ENCODE data around the gene ZNF831. TPM values are rescaled to one million over a fixed set of nuclear protein-coding genes. Genes with fewer than 3 reads are reported as not detected.

The ZNF831 gene
- total RNA-seq, 1 experiment from 2014 or later, result not detected

DNA sequence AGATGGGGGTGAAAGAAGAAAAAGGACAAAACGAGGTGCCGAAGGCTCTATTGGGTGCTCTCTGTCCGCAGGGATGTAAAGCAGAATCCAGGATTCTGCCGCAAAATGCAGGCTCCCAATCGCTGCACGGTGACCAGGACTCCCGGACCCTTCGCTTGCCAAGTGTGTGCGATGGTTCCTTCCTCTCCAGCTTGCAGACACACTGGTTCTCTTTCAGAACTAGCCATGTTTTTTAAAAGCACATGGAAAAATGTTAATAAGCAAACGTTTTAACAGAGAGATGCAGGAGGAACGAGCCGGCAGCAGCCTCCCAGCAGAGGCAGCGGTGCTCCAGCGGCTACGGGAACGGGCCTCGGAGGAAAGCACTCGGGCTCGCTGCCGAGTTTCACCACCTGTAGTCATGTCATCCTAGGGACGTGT, 59.6 kb downstream of the ZNF831 start:
- intact Hi-C loops (cut with micrococcal nuclease; ENCODE audit: unreplicated experiment), result loop anchor here (2.0 to 10.0 kb wide), 4 partner anchors 168 to 352 kb away; no protein-coding TSS in a partner anchor
- Mint-ChIP-seq H3K36me3 (ENCODE audit: insufficient read depth, unreplicated experiment) (peaks cover 6% of the 10 kb centered on the region), H3K27ac (ENCODE audit: unreplicated experiment) (no peak overlapping the region), H3K27me3 (ENCODE audit: unreplicated experiment) (peaks cover 96% of the 10 kb centered on the region), H3K9me3 (ENCODE audit: low read depth, unreplicated experiment) (no peaks in the 10 kb centered on the region), H3K4me1 (ENCODE audit: low read depth, unreplicated experiment) (peaks cover 10% of the 10 kb centered on the region), H3K4me3 (ENCODE audit: low read depth, unreplicated experiment) (peak overlapping the region; percentile 60)
- CTCF ChIA-PET, result interaction anchor here (1.2 kb wide), 1 partner anchor 273 kb away, joined by 7 read pairs; no protein-coding TSS in a partner anchor
- BruUV-seq (replicated peaks), result no TSS peak
- TF ChIP-seq, protein P1, sequence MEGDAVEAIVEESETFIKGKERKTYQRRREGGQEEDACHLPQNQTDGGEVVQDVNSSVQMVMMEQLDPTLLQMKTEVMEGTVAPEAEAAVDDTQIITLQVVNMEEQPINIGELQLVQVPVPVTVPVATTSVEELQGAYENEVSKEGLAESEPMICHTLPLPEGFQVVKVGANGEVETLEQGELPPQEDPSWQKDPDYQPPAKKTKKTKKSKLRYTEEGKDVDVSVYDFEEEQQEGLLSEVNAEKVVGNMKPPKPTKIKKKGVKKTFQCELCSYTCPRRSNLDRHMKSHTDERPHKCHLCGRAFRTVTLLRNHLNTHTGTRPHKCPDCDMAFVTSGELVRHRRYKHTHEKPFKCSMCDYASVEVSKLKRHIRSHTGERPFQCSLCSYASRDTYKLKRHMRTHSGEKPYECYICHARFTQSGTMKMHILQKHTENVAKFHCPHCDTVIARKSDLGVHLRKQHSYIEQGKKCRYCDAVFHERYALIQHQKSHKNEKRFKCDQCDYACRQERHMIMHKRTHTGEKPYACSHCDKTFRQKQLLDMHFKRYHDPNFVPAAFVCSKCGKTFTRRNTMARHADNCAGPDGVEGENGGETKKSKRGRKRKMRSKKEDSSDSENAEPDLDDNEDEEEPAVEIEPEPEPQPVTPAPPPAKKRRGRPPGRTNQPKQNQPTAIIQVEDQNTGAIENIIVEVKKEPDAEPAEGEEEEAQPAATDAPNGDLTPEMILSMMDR (IDR thresholded peaks at IDR 0.05; ENCODE audit: unreplicated experiment), result no peak
- DNase-seq, result no peak

DNA sequence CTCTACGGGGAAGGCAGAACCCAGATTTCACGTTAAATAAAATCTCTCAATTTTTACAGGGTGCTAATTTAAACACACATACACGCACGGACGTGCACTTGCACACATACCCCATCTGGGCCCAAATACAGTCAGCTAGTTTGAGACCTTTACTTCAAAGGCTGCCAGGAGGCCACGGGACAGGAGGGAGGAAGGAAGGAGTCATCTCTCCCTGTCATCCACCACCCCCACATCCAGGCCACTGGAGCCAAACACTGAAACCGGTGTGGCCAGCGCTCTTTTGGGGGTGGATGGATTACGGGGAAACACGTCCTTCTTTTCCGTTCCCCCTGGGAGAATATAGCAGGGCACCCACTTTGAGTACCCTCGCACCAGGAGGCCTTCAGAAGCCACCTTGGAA, 60.1 kb downstream of the ZNF831 start:
- no peak overlapping the region for H3K4me3 Mint-ChIP-seq (ENCODE audit: low read depth, unreplicated experiment)
- peaks cover 90% of the 10 kb centered on the region for H3K27me3 Mint-ChIP-seq (ENCODE audit: unreplicated experiment)

DNA sequence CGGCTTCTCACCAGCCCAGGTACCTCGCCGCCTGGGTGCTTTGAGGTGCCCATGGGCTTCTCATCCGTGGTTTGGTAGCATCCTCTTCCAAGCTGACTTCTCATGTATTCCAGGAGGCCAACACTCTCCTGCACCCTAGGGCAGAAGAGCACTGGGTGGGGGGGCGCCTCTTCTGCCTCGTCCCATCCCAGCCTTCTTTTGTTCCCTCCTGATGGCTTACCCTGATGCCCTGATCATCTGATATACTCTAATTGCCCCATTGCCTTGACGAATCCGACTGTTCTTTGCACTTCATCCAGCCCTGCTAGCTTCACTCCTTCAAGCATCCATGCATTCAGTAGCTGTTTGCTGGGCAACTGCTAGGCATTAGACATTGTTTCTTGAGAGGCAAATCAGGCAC, 60.6 kb downstream of the ZNF831 start:
- BruUV-seq (replicated peaks), result no TSS peak
- no peak overlapping the region for H3K27ac Mint-ChIP-seq (ENCODE audit: unreplicated experiment)
- peaks cover 10% of the 10 kb centered on the region for H3K4me1 Mint-ChIP-seq (ENCODE audit: low read depth, unreplicated experiment)
- TF ChIP-seq, protein P1 (IDR thresholded peaks at IDR 0.05; ENCODE audit: unreplicated experiment), result no peak
- CTCF ChIA-PET, result interaction anchor here (1.1 kb wide), 1 partner anchor 230 kb away, joined by 3 read pairs; no protein-coding TSS in a partner anchor
- intact Hi-C loops (cut with micrococcal nuclease; ENCODE audit: unreplicated experiment), result loop anchor here (5.0 to 10.0 kb wide), 3 partner anchors 169 to 233 kb away; no protein-coding TSS in a partner anchor
- H3K4me3 Mint-ChIP-seq (ENCODE audit: low read depth, unreplicated experiment), result no peak overlapping the region
- peaks cover 6% of the 10 kb centered on the region for H3K36me3 Mint-ChIP-seq (ENCODE audit: insufficient read depth, unreplicated experiment)
- H3K9me3 Mint-ChIP-seq (ENCODE audit: low read depth, unreplicated experiment), result no peaks in the 10 kb centered on the region
- DNase-seq, result no peak
- peaks cover 87% of the 10 kb centered on the region for H3K27me3 Mint-ChIP-seq (ENCODE audit: unreplicated experiment)

More for the DNA sequence above, 60.1 kb downstream of the ZNF831 start:
- Mint-ChIP-seq H3K9me3 (ENCODE audit: low read depth, unreplicated experiment) (no peaks in the 10 kb centered on the region), H3K27ac (ENCODE audit: unreplicated experiment) (no peak overlapping the region), H3K36me3 (ENCODE audit: insufficient read depth, unreplicated experiment) (peaks cover 6% of the 10 kb centered on the region), H3K4me1 (ENCODE audit: low read depth, unreplicated experiment) (peaks cover 10% of the 10 kb centered on the region)
- TF ChIP-seq, protein P1 (IDR thresholded peaks at IDR 0.05; ENCODE audit: unreplicated experiment), result no peak
- BruUV-seq (replicated peaks), result no TSS peak
- CTCF ChIA-PET, result interaction anchor here (1.1 kb wide), 1 partner anchor 230 kb away, joined by 3 read pairs; no protein-coding TSS in a partner anchor
- intact Hi-C loops (cut with micrococcal nuclease; ENCODE audit: unreplicated experiment), result loop anchor here (2.0 to 10.0 kb wide), 4 partner anchors 169 to 353 kb away; no protein-coding TSS in a partner anchor
- DNase-seq, result no peak

DNA sequence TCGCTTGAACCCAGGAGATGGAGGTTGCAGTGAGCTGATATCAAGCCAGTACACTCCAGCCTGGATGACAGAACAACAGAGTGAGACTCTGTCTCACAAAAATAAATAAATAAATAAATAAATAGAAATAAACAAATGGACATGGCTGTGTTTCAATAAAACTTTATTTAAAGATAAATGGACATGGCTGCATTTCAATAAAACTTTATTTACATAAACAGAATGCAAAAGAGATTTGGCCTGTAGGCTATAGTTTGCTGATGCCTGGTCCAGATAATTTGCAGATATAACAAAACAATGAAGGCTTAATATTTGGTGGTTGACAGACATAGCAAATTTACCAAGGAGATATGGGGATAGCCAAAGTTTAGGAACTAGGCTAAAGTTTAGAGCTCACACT, 66.8 kb downstream of the ZNF831 start:
- no peaks in the 10 kb centered on the region for H3K36me3 Mint-ChIP-seq (ENCODE audit: insufficient read depth, unreplicated experiment)
- no peak overlapping the region for H3K27ac Mint-ChIP-seq (ENCODE audit: unreplicated experiment)
- no peak for DNase-seq
- H3K9me3 Mint-ChIP-seq (ENCODE audit: low read depth, unreplicated experiment), result no peaks in the 10 kb centered on the region
- no TSS peak for BruUV-seq (replicated peaks)
- peaks cover 87% of the 10 kb centered on the region for H3K27me3 Mint-ChIP-seq (ENCODE audit: unreplicated experiment)
- intact Hi-C loops (cut with micrococcal nuclease; ENCODE audit: unreplicated experiment), result no loop called here
- TF ChIP-seq, protein P1 (IDR thresholded peaks at IDR 0.05; ENCODE audit: unreplicated experiment), result no peak
- CTCF ChIA-PET, result interaction anchor here (0.7 to 0.9 kb wide), 2 partner anchors 13 to 17 kb away, joined by 3 to 4 read pairs; no protein-coding TSS in a partner anchor
- no peaks in the 10 kb centered on the region for H3K4me1 Mint-ChIP-seq (ENCODE audit: low read depth, unreplicated experiment)
- H3K4me3 Mint-ChIP-seq (ENCODE audit: low read depth, unreplicated experiment), result no peak overlapping the region
